HG03460 (cell line): Measurements from ENCODE around the gene CASTOR1.
"Not testable (repeated sequence)": the region's sequence is repeated elsewhere in the genome, so short reads cannot be mapped to it uniquely, and the experiment has no call there.

Source experiments
- ATAC-seq: cut with Tn5 transposase; IDR thresholded peaks from one replicate; pipeline ENCODE4 v1.9.1; 2021; ENCODE audit not compliant: unreplicated experiment

The CASTOR1 gene

DNA sequence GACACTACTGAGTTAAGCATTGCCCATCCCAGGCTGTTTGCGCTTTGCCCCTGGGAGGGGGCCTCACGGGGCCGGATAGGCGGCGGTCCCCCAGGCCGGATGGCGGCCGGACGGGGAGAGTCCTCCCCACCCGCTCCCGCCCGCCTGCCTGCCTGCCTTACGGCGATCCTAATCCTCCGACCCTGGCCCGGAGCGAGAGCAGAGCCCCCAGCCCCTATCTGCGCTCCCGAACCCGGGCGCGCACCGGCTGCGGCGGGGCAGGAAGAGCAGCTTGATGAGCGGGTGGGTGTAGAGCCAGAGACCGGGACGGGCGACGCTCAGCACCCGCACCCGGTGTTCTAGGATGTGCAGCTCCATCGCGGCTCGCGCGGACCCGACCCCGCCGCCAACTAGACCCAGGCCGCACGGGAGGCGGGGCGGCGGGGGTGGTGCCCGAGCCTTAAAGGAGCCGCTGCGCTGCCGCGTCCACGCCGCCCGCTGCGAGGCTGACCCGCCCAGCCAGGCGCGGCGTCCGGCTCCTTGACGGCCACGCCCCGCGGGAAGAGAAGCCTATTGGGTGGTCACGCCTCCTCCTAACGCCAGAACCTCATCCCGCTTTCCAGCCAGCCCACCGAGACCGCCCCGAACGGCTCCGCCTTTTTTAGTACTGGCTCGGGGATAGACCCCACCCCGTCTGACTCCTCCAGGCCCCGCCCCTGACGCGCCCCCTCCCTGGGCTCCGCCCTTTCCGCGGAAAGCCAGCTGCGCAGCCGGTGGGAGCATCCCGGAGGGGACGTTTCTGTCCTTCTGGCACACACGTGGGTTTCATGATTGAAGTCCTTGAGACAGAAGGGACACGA is at the start of gene CASTOR1:
TSS of gene CASTOR1 (minus strand) at position 365 of the 839 bp plus-strand sequence. CDS start at position 357, 8 bp downstream.
- peak; percentile 55 for ATAC-seq

DNA sequence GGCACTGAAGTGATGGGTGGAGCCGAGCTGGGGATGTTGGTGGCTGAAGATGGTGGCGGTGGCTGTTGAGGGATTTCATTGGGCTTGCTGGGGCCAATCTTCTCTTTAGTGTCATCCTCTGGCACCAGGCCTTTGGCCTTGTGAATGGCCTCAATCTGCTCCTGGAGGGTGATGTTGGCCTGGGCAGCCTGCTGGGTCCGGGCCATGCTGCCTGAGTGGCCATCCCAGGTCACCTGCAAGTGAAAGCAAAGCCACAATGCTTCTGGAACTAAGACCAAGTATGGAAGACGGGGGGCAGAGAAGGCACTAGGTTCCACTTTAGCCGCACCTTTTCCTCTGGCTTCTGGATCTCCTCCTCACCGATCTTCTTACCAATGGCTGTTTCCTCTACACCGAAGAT is 49.5 kb upstream of the CASTOR1 start:
- no peak for ATAC-seq

DNA sequence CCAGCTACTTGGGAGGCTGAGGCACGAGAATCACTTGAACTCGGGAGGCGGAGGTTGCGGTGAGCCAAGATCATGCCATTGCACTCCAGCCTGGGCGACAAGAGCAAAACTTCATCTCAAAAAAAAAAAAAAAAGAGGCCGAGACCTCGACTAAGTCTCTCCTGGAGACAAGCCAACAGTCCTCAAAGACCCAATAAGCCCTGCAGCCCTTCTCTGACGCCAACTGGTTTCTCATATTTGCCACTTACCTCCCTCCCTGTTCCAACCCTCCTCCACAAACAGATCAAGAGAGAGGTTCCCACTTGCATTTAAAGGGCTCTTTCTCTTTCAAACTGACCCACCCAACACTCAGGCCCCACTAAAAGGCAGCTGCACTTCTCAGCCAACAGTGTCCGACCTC is 49.0 kb upstream of the CASTOR1 start:
- ATAC-seq: not testable (repeated sequence)

DNA sequence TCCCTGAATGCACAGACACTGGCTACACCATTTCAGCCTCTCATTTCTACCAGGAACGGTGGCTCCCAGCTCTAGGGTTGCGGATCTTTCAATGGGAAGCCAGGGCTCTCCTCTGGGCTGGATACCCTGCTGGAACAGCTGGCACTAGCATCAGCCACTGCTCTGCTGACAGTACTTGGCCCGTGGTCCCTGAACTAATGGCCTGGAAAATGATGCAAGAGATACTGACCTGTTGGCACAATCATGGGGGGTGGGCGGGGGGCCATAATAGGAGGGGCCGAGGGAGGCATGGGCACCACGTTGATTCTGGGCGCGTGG is 48.1 kb upstream of the CASTOR1 start:
- no peak for ATAC-seq

DNA sequence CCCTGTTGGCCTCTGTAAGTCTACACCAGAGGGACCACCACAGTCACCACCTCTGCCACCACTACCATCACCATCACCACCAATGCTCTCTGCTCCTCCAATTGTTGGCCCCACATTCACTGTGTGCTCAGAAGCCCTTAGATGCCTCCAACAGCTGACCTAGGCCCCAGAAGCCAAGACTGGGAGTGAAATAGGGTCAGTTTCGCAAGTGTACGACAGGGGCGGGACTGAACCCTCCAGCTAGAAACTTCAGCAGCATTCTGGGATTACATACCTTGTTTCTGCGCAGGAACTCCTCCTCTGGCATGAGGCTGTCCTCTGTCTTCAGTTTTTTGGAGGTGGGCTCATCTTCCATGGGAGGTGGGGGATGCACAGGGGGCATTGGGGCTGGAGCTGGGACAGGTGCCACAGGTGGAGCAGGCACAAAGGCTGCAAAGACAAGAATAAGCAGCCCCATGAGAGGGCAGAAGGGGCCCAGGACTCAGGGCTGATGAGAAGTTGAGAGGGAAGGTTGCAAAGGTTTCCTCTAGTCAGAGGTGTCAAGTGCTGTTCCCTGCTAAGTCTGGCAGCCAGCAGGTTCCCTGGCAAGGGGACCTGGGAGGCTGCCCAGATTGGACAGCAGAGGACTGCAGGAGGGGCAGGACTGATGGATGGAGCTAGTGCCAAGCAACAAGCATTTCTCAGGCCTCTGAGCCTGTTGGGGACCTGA is 47.6 kb upstream of the CASTOR1 start:
- no peak for ATAC-seq

DNA sequence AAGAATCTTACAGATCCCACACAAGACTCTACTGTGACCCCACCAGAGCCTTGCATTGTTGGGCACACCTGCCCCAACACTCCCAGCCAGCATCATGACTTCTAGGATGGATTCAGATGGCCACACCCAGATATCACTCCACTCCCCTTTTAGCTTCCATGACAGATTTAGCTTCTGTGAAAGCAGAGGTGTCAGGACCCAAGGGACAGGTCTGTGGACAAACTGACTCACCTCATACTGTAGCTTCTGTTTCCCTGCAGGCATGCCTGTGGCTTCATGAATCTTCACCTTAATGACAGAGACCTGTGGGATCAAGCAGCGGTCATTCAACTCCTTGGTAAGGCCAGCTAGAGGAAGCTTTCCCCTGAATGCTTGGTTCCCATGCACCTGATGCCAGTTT is 45.9 kb upstream of the CASTOR1 start:
- no peak for ATAC-seq

DNA sequence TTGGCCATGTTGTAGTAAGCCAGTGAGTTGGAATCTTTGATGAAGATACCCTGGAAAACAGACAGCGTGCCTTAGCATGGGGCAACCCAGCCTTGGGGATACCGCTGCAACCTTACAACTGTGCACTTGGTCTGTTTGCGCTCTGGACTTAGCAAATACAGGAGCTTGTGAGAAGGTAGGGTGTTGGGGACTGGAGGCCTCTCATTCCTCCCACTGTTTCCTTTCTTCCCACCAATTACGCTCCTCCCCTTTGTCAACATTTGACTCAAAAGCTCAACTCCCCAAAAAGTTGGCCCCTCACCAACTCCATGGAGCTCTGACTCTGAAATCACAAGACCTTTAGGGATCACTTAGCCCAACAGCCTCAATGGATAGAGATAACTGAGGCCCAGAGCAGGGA is 45.3 kb upstream of the CASTOR1 start:
- no peak for ATAC-seq

DNA sequence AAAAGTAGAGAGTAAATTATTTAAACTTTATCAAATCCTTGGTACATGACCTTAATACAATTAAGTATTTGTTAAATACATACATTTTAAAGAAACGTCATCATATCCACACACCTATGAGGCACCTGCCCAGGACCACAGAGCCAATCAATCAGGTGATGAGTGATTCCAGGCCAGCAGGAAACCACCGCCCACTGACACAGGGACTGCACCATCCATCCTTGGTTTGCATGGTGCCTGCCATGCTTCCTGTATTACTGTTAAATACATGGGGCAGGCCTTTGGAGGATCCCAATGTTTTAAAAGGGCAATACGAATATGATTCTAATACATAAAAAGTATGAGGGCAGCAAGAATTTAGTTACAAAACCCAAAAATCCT is 44.4 kb upstream of the CASTOR1 start:
- no peak for ATAC-seq

DNA sequence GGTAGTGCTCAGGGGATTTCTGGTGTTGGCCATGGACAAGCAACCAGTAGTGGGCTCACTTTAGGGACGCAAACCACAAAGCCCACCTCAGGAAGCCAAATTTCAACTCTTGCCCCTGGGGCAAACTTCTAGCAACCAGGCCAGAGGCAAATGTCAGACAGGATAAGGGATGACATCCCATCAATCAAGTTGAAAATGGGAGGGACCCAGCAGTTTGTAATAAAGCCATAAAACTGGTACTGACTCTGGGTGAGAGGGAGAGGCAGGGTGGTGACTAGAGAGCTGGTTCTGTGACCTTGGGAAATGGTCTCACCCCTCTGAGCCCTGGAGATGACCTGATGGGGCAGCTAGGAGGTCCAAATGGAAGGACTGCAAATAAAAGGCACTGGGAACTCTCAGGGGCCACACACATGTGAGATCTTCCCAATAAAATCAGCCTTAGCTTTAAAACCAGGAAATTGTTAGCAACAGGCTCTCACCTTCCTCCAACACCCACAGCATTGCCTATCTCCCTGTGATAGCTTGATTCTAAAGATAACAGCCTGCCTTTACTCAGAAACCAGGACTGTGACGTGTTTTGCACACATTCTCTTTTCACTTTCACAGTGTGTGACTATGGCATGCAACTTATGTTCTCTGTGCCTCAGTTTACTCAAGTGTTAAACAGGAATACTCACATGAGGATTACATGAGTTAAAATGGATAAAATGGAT is 43.8 kb upstream of the CASTOR1 start:
- no peak for ATAC-seq

DNA sequence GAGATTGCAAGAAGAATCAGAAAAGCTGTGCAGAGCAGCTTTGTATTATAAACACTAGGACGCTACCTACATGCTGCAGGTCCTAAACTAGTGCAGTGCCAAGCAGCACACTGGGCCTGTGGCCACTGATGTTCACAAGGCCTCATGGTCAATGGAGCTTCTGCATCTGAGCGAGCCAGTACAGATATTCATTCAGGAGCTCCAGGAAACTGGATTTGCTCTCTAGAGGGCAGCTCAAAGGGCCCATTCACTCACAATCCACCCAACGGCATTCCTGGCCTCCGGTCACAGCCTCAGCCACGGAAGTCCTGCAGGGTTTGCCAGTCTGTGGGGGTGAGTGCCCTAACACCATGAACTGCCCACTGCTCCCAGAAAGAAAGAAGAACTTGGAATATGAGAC is 43.2 kb upstream of the CASTOR1 start:
- ATAC-seq: no peak

DNA sequence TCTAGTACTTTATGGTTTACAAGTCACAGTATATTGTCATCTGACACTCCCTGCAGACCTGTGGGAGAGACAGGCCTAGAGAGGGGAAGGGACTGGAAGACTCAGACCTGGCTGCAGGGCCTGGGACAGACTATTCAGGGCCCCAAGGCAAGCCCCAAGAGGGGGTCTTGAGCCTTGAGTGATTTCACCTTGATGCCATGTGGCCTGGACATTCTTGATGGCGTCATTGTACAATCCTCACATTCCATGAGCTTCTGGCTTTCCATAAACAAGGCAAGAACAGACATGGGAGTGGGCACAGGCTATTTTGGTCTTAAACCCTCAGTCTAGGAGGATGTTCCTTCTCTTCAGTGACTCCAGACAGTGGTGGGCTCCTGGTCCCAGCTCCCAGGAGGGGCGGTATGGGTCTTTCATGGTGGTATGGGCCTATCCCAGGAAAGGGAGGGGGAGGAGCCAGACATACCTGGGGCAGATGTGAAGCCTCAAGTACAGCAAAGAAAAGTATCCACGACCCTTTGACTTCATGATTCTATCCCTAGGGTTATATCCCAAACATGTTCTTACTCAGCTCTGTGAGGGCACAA is 39.3 kb upstream of the CASTOR1 start:
- no peak for ATAC-seq

DNA sequence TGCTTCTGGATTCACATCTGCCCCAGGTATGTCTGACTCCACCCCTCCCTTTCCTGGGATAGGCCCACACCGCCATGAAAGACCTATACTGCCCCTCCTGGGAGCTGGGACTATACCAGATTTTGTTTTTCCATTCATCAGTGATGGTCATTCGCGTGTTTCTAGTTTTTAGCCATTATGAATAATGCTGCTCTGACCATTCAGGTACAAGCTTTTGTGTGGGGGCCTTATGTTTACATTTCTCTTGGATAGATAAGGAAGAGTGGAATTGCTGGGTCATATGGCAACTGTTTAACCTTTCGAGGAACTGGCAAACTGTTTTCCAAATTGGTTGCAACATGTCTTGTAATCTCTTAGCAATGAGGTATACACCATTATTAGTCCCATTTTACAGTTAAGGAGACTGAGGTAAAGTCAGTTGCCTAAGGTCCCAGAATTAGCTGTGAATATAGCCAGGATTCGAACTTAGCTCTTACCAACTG is 38.6 kb upstream of the CASTOR1 start:
- no peak for ATAC-seq

DNA sequence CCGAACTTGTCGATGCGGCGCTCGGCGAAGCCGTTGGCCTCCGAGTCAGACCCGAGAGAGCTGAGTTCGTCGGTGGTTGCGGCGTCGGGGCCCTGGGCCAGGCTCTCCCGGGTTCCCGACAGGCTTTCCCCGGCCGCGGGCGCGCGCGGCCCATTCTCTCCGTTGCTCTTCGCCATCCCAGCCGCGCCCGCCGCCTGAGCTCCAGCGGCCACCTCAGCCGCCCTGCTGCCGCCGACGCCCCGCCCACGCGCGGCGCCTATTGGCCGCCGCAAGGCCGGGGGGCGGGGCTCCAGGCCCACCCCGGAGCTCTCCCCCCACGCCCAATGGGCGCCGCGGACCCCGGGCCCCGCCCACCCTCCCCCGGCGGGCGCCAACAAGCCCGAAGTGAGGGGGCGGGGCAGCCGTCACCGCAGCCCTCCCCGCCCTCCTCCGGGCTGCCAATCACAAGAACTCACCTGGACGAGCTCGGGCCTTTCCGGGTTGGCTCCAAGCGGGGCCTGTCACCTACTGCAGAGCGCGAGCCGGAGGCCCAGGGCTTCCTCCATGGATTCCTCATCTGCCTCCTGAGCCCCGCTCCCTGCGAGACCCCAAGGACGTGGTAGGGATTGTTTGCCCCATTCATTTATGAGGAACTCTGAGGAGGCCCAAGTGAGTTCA is 37.5 kb upstream of the CASTOR1 start, which contains the start of gene TBC1D10A:
TSS of gene TBC1D10A (minus strand) at position 236 of the 657 bp plus-strand sequence. CDS start at position 176, 60 bp downstream.
- ATAC-seq: peak; percentile 80

DNA sequence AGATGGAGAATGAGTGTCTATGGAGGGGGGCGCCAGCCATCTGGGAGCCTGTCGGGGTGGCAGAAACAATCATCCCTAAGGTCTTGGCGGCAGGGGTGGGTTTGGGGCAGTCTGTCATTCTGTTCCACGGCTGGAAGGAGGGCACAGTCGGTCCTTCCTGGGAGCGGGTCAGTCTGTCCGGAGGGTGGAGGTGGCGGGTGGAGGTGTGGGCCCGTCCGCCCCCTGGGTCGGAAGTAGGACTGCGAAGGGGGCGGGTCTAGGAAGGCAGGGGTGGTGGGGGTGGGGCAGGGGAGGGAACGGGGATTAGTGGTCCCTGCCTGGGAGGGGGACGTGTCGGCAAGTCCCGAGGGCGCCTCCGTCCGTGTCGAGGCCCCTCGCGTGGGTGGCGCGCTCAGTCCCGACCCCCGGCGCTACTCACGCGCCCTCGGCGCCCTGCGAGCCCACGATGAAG is 37.0 kb upstream of the CASTOR1 start:
- peak; percentile 26 for ATAC-seq

DNA sequence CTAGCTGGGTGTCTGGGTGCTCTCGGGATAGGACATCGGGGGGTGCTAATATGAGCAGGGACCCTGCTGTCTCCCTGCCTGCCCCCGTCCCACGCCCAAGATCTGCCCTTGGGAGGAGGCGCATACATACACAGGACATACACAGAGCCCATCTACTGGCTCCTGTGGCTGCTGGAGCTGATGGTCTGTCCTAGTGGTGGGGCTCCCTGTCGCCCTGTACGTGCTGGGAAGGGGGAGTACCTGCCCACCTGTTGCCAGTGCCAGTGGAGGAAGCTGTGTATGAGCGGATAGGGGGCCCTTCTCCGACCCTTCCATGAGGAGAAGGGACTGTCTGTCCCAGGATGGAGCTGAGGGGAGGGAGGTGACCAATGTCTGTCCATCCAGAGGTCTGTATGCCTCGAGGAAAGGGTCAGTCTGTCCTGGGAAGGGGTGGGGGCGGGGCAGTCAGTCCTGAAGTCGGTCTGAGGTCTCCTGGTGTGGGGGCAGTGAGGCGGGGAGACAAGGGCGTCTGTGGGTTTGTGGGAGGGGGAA is 36.5 kb upstream of the CASTOR1 start:
- ATAC-seq: no peak

DNA sequence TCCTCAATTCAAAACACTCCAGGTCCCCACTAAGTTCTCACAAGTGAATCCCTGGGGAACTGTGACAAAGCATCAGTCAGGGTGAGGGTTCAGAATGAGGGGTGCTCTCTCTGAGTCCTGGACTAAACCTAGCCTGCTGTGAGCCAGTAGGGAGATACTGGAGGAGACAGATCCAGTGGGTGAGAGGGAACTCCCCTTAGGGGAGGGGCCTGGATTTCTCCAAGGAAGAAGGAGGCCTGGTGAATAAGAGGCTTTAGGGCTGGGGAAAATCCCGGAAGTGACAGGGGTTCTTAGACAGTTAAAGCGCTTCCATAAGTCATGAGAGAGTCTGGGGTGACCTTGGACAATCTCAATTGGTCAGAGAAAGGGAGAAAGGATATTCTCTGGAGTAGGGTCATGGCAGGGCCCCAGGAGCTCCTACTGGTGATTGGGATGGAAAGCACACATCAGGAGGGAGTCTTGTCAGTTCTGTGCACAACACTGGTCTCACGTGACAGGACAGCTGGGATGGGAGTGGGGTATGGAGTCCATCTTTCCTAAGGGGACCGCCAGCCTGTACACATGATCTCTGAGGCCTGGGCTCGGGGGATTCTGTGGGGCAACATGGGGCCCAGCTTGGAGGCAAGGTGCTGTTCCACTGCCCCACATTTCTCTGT is 35.9 kb upstream of the CASTOR1 start:
- no peak for ATAC-seq

DNA sequence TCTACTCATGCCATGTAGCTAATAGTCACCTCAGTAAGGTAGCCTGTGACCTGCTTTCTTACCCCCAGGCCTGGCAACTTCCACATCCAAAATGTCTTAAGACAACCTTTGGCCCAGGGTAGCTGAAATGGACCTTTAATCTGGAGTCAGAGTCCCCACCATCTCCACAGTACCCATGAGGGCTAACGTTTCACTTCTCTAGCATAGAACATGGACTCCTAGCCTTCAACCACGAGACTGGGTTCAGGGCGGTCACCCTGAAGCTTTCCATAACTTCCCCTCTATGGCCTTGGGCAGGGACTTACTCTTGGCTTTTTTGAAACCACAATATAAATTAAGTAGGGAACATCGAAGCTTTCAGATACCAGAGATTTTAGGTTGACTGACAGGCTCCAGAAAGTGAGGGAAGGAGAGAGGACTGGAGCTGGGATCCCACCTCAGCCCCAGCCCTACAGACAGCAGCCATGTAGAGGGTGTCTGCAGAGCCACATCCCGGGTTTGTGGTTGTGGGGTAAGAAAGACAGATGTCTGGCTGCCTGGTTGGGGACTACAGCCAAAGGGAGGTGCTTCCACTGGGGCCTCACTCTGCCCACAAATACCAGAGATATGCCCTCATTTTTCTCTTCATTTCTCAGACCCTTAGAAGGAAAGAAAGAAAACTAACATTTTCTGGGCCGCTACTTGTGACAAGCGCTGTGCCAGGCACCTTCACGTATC is 34.9 kb upstream of the CASTOR1 start:
- no peak for ATAC-seq

DNA sequence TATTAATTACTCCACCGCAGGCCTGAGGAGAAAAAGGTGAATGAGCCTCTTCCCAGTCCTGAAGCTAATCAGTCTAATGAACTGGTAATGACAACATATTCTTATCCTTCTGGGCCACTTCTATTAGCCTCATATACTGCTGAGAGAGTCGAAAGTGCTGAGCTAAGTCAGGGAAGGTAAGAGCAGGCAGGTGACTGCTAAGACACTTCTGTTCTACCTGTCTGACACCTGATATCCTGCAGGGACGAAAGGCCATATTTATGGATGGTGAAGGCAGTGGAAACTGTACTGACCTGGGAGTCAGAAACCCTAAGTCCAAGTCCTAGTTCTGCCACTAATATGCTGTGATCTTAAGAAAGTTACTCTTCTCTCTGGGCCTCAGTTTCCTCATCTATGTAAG is 33.9 kb upstream of the CASTOR1 start:
- ATAC-seq: no peak

DNA sequence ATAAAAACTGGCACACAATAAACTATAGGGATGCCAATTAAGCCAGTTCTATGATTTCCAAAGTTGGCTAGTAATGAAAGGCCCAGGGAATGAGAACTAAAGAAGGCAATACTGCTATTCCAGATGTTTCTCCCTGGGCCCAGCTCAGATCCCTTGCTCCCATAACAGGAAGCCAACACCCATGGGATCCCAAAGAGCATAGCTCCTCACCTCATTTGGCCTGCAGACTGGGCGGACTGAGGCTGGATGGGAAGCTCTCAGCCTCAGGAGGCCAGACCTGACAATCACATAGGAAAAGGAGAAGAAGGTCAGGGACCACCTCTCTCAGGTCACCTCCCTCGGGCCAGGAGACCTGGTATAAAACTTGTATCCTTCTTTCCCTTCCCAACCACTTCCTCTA is 32.2 kb upstream of the CASTOR1 start:
- ATAC-seq: no peak
